Stromal cell of bone marrow (primary cell): ENCODE measurements around the gene GALNT14.

Experiments used
- DNase-seq: peaks from one replicate; pipeline ENCODE4 v3.0.0-alpha.2; 2012; ENCODE audit warnings: low read depth

GALNT14 gene

GRCh38 chr2:31087491-31087890 is 50.7 kb downstream of the GALNT14 start:
- DNase-seq: no peak

- no peak for DNase-seq
Measured at GRCh38 chr2:31086590-31086989, 51.6 kb downstream of the GALNT14 start.

GRCh38 chr2:31083234-31083993 is 54.8 kb downstream of the GALNT14 start:
- no peak for DNase-seq

GRCh38 chr2:31082002-31082401 is 56.2 kb downstream of the GALNT14 start:
- no peak for DNase-seq

- no peak for DNase-seq
Measured at GRCh38 chr2:31081492-31081891, 56.7 kb downstream of the GALNT14 start.

- no peak for DNase-seq
Measured at GRCh38 chr2:31080361-31080760, 57.9 kb downstream of the GALNT14 start.

GRCh38 chr2:31079665-31080064 is 58.6 kb downstream of the GALNT14 start:
- DNase-seq: no peak

GRCh38 chr2:31078579-31079105 is 59.6 kb downstream of the GALNT14 start:
- DNase-seq: no peak

- DNase-seq: no peak
Measured at GRCh38 chr2:31078011-31078410, 60.2 kb downstream of the GALNT14 start.

GRCh38 chr2:31075941-31076590 is 62.2 kb downstream of the GALNT14 start:
- no peak for DNase-seq

- DNase-seq: no peak
Measured at GRCh38 chr2:31075431-31075830, 62.8 kb downstream of the GALNT14 start.

GRCh38 chr2:31071741-31072140 is 66.5 kb downstream of the GALNT14 start:
- DNase-seq: no peak

GRCh38 chr2:31070339-31071125 is 67.7 kb downstream of the GALNT14 start:
- DNase-seq: no peak

GRCh38 chr2:31069643-31070325 is 68.5 kb downstream of the GALNT14 start:
- no peak for DNase-seq

GRCh38 chr2:31067259-31067658 is 71.0 kb downstream of the GALNT14 start:
- DNase-seq: no peak

- no peak for DNase-seq
Measured at GRCh38 chr2:31066551-31066950, 71.7 kb downstream of the GALNT14 start.

- DNase-seq: no peak
Measured at GRCh38 chr2:31066086-31066485, 72.2 kb downstream of the GALNT14 start.

- no peak for DNase-seq
Measured at GRCh38 chr2:31065356-31065755, 72.9 kb downstream of the GALNT14 start.

GRCh38 chr2:31060397-31060796 is 77.8 kb downstream of the GALNT14 start:
- no peak for DNase-seq

- no peak for DNase-seq
Measured at GRCh38 chr2:31058096-31059035, 79.9 kb downstream of the GALNT14 start.

GRCh38 chr2:31057691-31058090 is 80.5 kb downstream of the GALNT14 start:
- DNase-seq: no peak
